CD14-positive monocyte (primary cell): Measurements from ENCODE around the gene SLC12A6. TPM values are rescaled to one million over a fixed set of nuclear protein-coding genes. Genes with fewer than 3 reads are reported as not detected.

Experiments
- DNase-seq, 3 donors: peaks; one replicate each; pipeline ENCODE4 v3.0.0-alpha.2; 2011 to 2022
- H2AFZ ChIP-seq: 2 replicates; pipeline ENCODE4 v1.6.0; 2012; ENCODE audit warnings: mild to moderate bottlenecking, low read depth, low read length, inconsistent platforms; ENCODE audit not compliant: insufficient read depth, poor library complexity, severe bottlenecking
- H3K27ac ChIP-seq, 2 donors: 1 replicate in 1 of 2; 2 replicates in 1 of 2; pipeline ENCODE4 v1.5.1; 2012 to 2013; ENCODE audit warnings: low read length in 2 of 2, control low read depth in 1 of 2, inconsistent platforms in 1 of 2, low read depth in 1 of 2, mild to moderate bottlenecking in 1 of 2
- H3K27me3 ChIP-seq, 2 donors: one replicate each; pipeline versions ENCODE4 v1.6.0 to v1.6.1; 2011 to 2013; ENCODE audit warnings: low read length in 2 of 2; ENCODE audit not compliant: control insufficient read depth in 2 of 2, insufficient read depth in 2 of 2
- H3K36me3 ChIP-seq, 2 donors: replicated peaks in 1 of 2; 1 replicate in 1 of 2; 2 replicates in 1 of 2; pipeline versions ENCODE4 v1.5.1 to v1.6.1; 2012 to 2013; ENCODE audit warnings: low read length in 2 of 2, control low read depth in 1 of 2, inconsistent platforms in 1 of 2, mild to moderate bottlenecking in 1 of 2; ENCODE audit not compliant: insufficient read depth in 2 of 2, control insufficient read depth in 1 of 2
- H3K4me1 ChIP-seq, 2 donors: 1 replicate in 1 of 2; 2 replicates in 1 of 2; pipeline versions ENCODE4 v1.5.1 to v1.6.1; 2012 to 2013; ENCODE audit warnings: low read length in 2 of 2, control low read depth in 1 of 2, inconsistent platforms in 1 of 2, mild to moderate bottlenecking in 1 of 2, moderate library complexity in 1 of 2; ENCODE audit not compliant: insufficient read depth in 2 of 2, control insufficient read depth in 1 of 2
- H3K4me2 ChIP-seq: replicated peaks from 2 replicates; pipeline ENCODE3; 2012; ENCODE audit warnings: low read length, moderate library complexity, mild to moderate bottlenecking; ENCODE audit not compliant: poor library complexity, severe bottlenecking; ENCODE audit errors: extremely low read depth
- H3K4me3 ChIP-seq, 3 experiments: fragments of 200-600 bp in 1 of 3; sonication (generic) in 1 of 3; replicated peaks in 1 of 3; 1 replicate in 2 of 3; 2 replicates in 1 of 3; pipeline ENCODE4 v1.5.1; 2011 to 2013; ENCODE audit warnings: low read length in 3 of 3, mild to moderate bottlenecking in 3 of 3, control low read depth in 2 of 3, low read depth in 2 of 3, inconsistent platforms in 1 of 3, moderate library complexity in 1 of 3
- H3K79me2 ChIP-seq: 2 replicates; pipeline ENCODE4 v1.6.0; 2012; ENCODE audit warnings: mild to moderate bottlenecking, control low read depth, inconsistent platforms, low read length, moderate library complexity; ENCODE audit not compliant: insufficient read depth
- H3K9ac ChIP-seq: 2 replicates; pipeline ENCODE4 v1.6.0; 2017; ENCODE audit warnings: low read length, mild to moderate bottlenecking; ENCODE audit not compliant: insufficient read depth, poor library complexity, severe bottlenecking
- H3K9me3 ChIP-seq, 2 donors: replicated peaks in 1 of 2; 1 replicate in 1 of 2; 2 replicates in 1 of 2; pipeline versions ENCODE4 v1.5.1 to v1.6.1; 2012 to 2013; ENCODE audit warnings: low read length in 2 of 2, control low read depth in 1 of 2; ENCODE audit not compliant: control insufficient read depth in 1 of 2, insufficient read depth in 1 of 2
- H4K20me1 ChIP-seq: 2 replicates; pipeline ENCODE4 v1.6.0; 2012; ENCODE audit warnings: mild to moderate bottlenecking, low read length, control low read depth, moderate library complexity; ENCODE audit not compliant: insufficient read depth
- H3K27ac Mint-ChIP-seq, 7 donors: one replicate each; pipeline ENCODE4 v1.8.0; 2020; ENCODE audit warnings: mild to moderate bottlenecking in 7 of 7, mixed read lengths in 7 of 7, moderate library complexity in 6 of 7, inconsistent platforms in 2 of 7
- H3K27me3 Mint-ChIP-seq, 3 donors: one replicate each; pipeline ENCODE4 v1.8.0; 2021 to 2022; ENCODE audit warnings: low read depth in 3 of 3, mild to moderate bottlenecking in 3 of 3, mixed read lengths in 3 of 3, moderate library complexity in 3 of 3, inconsistent platforms in 1 of 3
- H3K36me3 Mint-ChIP-seq, 2 donors: one replicate each; pipeline ENCODE4 v1.8.0; 2020; ENCODE audit warnings: mixed read lengths in 2 of 2, inconsistent platforms in 1 of 2, mild to moderate bottlenecking in 1 of 2
- H3K4me1 Mint-ChIP-seq: one replicate; pipeline ENCODE4 v1.8.0; 2020; ENCODE audit warnings: mild to moderate bottlenecking, mixed read lengths
- H3K4me3 Mint-ChIP-seq, 2 donors: one replicate each; pipeline ENCODE4 v1.8.0; 2020; ENCODE audit warnings: mild to moderate bottlenecking in 2 of 2, mixed read lengths in 2 of 2, moderate library complexity in 1 of 2
- H3K9me3 Mint-ChIP-seq, 7 donors: one replicate each; pipeline ENCODE4 v1.8.0; 2020 to 2022; ENCODE audit warnings: mixed read lengths in 7 of 7, mild to moderate bottlenecking in 6 of 7, moderate library complexity in 6 of 7, inconsistent platforms in 2 of 7
- WGBS: methylation state at CpG from one replicate; pipeline ENCODE4 v1.1.5; 2013; ENCODE audit warnings: missing lambda C conversion rate; ENCODE audit not compliant: insufficient coverage; 5-methylcytosine and 5-hydroxymethylcytosine counted together
- intact Hi-C, 2 donors: fragments of 100-400 bp; cut with micrococcal nuclease; formaldehyde crosslinking; loops; one replicate each; pipeline versions ENCODE4 v1.15.0 to v1.15.1; 2023
- polyA plus RNA-seq, 3 donors: library from polyadenylated mRNA; depleted of rRNA in 1 of 3; unstranded in 2 of 3; stranded (reverse) in 1 of 3; fragments of 300-500 nt in 2 of 3; fragments of >200 nt in 1 of 3; fragmentation: Illumina TruSeq in 2 of 3; gene quantifications; 1 replicate in 2 of 3; 2 replicates in 1 of 3; pipeline ENCODE4 v1.2.3, GENCODE V29; 2012 to 2021
- TF ChIP-seq, protein P1 (sequence below): fragments of 200-600 bp; IDR thresholded peaks from one replicate; pipeline ENCODE4 v1.8.0; 2022; ENCODE audit warnings: antibody characterized with exemption, mild to moderate bottlenecking

The SLC12A6 gene
- polyA plus RNA-seq, 3 donors = 5.4 to 80.0 (median 8.0) TPM

DNA sequence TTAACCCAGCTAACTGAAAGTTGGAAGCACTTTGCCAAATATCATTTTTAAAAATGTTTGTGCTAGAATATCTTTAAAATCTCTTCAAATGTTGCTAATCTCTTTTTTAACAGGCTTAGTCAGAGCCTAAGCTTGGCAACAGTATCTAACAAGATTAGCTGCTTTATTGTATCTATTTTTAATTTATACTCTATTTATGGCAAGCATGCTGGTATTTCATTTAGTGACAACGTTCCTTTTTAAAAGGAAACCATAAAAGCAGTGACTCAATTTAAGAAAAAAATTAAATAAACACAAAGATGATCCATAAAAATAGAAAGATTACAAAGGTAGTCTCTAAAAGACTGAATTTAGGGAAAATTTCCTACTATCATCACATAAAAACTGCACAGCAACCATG is 40.5 kb downstream of the SLC12A6 start:
- Mint-ChIP-seq H3K9me3 (peaks cover 0 to 2% (median 0%) of the 10 kb centered on the region in 7 donors), H3K27me3 (no peaks in the 10 kb centered on the region), H3K4me3 (no peak overlapping the region), H3K27ac (no peak overlapping the region), H3K36me3 (peaks cover 24 to 36% of the 10 kb centered on the region in 2 donors), H3K4me1 (peaks cover 6% of the 10 kb centered on the region)
- intact Hi-C loops = no loop called here
- Histone ChIP-seq H3K9ac (no peak overlapping the region), H3K27ac (no peak overlapping the region), H3K4me1 (no peaks in the 10 kb centered on the region), H3K79me2 (peaks cover 79% of the 10 kb centered on the region), H3K4me2 (no peak overlapping the region), H4K20me1 (peaks cover 95% of the 10 kb centered on the region), H3K4me3 (no peak overlapping the region), H2AFZ (no peak overlapping the region), H3K36me3 (peaks cover 2 to 27% of the 10 kb centered on the region in 2 donors), H3K27me3 (no peaks in the 10 kb centered on the region), H3K9me3 (no peaks in the 10 kb centered on the region)
- TF ChIP-seq, protein P1, sequence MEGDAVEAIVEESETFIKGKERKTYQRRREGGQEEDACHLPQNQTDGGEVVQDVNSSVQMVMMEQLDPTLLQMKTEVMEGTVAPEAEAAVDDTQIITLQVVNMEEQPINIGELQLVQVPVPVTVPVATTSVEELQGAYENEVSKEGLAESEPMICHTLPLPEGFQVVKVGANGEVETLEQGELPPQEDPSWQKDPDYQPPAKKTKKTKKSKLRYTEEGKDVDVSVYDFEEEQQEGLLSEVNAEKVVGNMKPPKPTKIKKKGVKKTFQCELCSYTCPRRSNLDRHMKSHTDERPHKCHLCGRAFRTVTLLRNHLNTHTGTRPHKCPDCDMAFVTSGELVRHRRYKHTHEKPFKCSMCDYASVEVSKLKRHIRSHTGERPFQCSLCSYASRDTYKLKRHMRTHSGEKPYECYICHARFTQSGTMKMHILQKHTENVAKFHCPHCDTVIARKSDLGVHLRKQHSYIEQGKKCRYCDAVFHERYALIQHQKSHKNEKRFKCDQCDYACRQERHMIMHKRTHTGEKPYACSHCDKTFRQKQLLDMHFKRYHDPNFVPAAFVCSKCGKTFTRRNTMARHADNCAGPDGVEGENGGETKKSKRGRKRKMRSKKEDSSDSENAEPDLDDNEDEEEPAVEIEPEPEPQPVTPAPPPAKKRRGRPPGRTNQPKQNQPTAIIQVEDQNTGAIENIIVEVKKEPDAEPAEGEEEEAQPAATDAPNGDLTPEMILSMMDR = no peak
- DNase-seq = no peak
- WGBS = no CpG with 5 or more reads among the region's 1 CpG

DNA sequence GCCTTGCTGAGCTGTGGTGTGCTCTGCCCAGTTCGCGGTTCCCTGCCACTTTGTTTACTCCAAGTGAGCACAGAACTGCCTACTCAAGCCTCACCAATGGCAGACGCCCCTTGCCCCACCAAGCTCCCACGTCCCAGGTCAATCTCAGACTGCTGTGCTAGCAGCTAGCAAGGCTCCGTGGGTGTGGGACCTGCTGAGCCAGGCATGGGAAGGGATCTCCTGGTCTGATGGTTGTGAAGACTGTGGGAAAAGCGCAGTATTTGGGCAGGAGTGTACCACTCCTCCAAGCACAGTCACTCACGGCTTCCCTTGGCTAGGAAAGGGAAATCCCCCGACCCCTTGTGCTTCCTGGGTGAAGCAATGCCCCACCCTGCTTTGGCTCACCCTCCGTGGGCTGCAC is 45.0 kb downstream of the SLC12A6 start:
- peaks cover 40% of the 10 kb centered on the region for H3K79me2 ChIP-seq
- Mint-ChIP-seq H3K9me3 (peaks cover 0 to 4% (median 2%) of the 10 kb centered on the region in 7 donors), H3K36me3 (peaks cover 28 to 38% of the 10 kb centered on the region in 2 donors), H3K4me3 (no peak overlapping the region), H3K27me3 (no peaks in the 10 kb centered on the region), H3K27ac (peak overlapping the region in 2 of 7 donors; percentile 20 to 34), H3K4me1 (peaks cover 5% of the 10 kb centered on the region)
- no peaks in the 10 kb centered on the region for H3K9me3 ChIP-seq
- H3K4me2 ChIP-seq = no peak overlapping the region
- H3K36me3 ChIP-seq = peaks cover 2 to 17% of the 10 kb centered on the region in 2 donors
- TF ChIP-seq, protein P1 = no peak
- H4K20me1 ChIP-seq = peaks cover 56% of the 10 kb centered on the region
- no peak overlapping the region for H3K27ac ChIP-seq
- H3K4me3 ChIP-seq = no peak overlapping the region
- intact Hi-C loops = no loop called here
- no peak for DNase-seq
- WGBS = 91% methylated on average over 4 of the region's 9 CpGs
- no peak overlapping the region for H3K9ac ChIP-seq
- H3K4me1 ChIP-seq = no peaks in the 10 kb centered on the region
- no peak overlapping the region for H2AFZ ChIP-seq
- H3K27me3 ChIP-seq = no peaks in the 10 kb centered on the region
